ENCODE measurements around the gene TMEM53.

The TMEM53 gene

DNA sequence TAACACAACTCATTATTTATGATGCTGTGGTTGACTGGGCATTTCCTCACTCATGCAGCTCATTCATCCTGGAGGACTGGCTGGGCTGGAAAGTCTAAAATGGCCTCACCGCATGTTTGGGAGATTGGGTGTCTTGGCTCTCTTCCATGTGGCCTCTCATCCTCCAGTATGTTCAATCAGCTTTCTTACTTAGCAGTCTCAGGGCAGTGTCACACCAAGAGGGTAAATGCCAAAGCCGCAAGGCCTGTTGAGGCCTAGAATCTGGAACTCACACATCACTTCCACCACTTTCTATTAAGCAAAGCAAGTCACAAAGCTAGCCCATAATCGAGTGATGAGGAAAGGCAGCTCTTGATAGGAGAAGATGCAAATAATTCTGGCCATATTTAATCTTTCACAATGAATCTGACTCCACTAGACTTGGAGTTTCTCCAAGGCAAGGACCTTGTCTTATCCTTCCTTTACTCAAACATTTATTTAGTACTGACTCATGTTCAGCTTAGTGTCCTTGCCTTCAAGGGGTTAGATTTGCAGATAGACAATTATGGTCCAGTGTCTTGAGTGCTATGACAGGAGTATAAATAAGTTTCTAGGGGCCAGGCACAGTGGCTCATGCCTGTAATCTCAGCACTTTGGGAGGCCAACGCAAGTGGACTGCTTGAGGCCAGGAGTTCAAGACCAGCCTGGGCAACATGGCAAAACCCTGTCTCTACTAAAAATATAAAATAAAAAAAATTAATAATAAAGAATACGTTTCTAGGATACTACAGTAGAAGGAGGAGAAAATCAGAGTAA, 45.1 kb downstream of the TMEM53 start:
- DNase-seq: no peak

DNA sequence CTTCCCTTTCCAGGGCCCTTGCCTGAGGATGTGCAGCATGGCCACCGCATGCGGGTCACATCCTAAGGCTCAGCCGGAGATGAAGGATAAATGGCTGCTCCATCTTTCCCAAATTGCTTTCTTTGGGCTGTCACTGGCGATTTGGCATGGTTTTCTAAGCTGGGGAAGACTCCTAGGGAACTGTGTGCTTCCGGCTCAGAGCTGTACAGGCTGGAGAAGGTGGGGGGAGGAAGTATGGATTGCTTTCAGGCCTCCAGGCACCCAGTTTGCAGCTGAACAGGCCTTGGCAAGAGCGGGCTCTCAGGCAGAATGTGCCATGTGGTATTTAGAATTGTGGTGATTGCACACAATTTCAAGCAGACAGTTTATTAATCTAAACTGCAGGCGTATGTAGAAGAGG, 48.9 kb downstream of the TMEM53 start:
- DNase-seq: no peak

DNA sequence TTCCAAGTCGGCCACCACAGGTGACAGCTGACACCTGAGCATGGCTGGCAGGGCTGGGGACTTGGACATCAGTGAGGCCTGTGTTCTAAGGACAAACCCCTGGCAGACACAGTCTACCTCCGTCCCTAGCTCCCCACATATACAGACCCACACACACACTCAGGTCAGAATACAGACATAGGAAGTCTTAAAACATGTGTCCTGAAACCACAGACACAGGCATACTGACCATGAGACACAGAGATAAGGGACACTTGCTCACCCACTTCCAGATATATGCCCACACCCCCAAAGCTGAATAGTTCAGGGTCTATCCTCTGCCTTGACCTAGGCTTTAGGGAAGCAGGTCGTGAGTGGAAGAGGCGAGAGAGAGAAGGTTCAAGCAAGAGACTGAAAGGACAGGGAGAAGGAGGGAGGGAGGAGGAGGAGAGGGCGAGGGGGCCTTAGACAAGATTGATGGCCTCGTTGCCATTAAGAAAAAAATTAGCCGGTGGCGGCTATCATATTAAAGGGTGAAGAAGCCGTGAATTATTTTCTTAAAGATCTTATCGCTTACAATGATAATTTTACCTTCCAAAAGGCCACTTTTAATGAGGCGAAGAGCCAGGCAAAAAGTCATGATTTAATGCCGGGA, 49.9 kb downstream of the TMEM53 start:
- DNase-seq: no peak

DNA sequence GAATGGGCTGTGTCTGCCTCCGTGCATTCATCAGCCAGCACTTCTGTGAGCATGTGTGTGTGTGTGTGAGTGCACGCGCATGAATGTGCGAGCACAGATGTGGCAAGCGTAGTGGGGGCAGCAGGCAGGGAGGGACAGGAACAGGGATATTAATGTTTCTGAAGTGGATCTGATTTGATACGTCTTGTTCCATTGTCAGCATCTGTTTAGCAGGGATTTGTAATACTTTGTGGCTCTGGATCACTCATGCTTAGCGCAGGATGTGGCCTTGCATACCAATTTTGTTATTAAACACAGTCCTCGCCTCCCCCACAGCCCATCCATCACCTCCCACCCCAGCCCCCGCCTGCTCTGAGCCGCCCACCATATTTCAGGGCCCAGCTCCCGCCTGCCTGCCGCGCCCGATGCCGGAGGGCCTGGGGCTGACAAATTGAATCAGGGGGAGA, 52.4 kb downstream of the TMEM53 start:
- DNase-seq: peak in 1 of 2 experiments; percentile 66

DNA sequence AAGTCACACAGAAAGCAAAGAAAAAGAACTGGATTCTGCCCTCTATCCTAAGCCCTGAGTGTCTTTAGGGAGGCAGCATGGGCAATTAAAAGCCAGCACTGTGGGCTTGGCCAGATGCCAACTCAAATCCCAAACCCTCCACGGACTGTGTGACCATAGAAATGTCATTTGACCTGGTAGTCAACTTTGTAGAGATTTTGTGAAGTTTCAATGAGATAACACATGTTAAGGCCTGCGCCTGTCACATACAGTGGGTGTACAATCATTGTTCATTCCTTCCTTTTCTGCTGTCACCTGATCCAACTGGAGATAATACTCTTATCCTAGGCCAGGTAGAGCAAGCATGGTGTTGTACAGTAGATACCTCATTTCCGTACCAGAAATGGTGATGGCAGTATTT, 54.2 kb downstream of the TMEM53 start:
- peak in 1 of 2 experiments; percentile 12 for DNase-seq

DNA sequence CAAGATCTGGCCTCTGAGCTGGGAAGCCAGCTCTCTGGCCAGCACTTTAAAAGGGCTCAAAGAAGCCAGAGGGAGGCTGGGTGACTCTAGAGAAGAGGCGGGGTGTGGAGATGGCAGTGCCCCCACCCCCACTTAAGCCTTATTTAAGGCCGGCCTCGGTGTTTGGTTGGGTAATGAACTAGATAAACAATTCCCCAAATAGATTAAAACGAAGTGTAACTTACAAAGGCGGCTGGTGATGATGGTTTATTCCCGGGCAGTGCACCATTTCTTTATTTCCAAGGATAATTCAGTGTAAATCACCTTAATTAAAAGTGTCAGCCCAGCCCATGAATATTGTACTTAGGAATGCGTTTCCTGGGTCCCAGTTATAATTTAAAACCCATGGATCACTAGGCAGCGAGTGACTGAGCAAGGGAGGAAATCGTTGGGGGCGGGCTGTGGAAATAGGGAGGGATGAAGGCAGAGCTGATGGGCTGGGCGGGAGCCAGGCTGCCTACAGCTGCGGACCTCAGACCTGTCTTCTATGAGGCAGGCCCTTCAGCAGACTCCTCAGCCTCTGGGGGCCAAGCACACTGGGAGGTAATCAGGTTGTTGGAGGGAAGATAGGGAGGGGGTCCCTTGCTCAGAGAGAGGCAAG, 54.9 kb downstream of the TMEM53 start:
- no peak for DNase-seq

DNA sequence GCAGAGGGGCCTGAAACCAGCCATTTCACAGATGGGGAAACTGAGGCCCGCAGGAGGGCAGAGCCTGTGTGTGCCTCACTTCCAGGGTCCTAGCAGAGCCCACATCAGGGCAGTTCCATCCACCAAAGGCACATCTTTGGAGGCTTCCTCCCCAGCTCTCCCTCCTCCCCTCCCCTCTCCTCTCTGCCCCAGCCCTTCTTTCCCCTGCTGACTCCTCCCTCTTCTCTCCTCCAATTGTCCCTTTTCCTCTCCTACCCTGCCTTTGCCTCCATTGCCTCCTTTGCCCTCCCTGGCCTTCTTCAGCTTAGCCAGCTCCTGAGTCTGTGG, 56.6 kb downstream of the TMEM53 start:
- no peak for DNase-seq

DNA sequence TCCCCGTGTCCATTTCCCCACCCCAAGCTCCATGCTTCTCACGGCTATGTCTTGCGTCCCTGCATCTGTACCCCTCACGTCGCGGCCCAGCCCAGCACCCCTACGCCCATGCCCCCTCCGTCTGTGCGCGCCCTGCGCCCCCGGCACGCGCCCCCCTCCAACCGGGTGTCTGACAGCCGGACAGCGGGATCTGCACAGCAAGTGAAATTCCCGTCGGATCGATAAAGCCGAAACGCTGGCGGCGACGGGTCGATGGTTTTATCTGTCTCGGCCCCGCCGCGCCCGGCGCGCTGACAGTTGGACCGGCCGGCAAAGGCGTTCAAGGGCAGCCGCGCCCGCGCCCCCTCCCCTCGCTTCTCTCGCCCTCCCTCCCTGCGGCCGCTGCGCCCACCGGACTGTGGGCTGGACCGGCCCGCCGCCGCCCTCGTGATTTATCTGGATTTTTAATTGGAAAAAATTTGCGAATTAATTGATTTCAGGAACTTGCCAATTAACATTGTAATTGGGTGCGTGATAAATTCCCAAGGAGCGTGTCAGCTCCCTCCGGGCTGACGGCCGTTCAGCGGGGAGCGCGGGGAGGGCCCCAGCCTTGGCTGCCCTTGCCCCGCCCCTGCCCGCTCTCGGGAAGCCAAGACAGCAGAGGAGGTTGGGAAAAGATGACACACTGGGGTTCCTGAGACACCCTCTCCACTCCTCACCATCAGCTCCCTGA, 57.1 kb downstream of the TMEM53 start:
- no peak for DNase-seq

DNA sequence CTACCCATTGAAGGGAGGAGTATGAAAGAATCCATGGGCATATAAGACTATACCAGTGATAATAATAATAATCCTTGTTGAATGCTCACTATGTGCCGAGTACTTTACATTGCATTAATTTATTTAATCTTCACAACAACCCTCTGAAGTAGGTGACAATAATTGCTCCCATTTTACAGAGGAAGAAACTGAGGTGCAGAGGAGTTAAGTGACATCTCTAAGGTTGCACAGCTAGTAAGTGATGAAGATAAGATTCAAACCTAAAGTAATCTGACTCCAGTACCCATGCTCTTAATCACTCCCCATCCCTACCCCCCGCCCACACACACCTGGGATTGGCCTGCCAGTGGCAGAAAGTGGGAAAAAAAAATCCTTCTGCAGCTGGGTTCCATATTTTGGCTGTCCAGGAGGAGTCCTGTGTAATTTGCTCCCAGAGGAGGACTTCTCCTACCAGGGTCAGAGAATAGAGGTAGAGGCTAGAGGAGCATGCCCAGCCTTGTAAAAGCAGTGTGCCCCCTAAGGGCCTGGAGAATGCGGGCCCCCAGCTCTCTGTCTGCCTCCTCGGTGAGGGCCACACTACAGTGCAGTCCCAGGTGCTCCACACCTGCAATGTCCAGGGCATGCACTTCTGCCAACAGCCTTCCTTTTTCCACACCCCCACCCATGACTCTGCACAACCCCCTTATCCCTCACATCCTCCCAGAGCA, 57.8 kb downstream of the TMEM53 start:
- peak in 1 of 2 experiments; percentile 14 for DNase-seq

DNA sequence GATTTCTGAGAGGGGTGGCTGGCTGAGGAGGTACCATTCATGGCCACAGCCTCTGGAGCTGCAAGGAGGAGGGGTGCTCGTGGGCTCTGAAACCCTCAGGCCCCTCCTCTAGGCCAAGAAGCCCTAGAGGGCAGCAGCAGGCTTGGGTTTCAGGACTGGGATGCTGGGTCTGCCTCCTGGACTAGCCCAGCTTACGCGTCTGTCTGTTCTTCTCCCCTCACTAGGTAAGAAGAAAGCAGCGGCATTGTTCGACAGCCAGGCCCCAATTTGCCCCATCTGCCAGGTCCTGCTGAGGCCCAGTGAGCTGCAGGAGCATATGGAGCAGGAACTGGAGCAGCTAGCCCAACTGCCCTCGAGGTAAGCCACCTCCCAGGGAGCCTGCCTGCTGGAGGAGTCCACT, 60.3 kb downstream of the TMEM53 start:
- DNase-seq: peak; percentile 54 to 73

DNA sequence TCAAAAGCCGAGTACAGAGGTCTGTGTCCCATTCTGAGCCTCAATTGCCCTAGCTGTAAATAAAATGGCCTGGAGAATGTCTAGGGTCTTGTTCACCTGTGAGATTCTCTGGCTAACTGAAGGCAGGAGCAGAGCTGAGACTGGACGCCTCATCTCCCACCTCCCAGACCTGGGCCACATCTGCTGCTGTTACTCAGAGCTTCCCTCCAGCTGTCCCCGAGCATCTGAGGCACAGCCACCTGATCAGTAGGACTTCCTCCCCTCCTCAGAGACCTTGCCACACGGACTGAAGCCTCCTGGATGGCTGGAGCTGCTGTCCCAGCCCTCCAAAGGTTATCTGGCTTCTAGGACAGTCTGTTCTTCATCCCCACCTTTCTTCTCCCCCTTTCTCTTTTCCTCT, 62.4 kb downstream of the TMEM53 start:
- peak in 1 of 2 experiments; percentile 62 for DNase-seq

DNA sequence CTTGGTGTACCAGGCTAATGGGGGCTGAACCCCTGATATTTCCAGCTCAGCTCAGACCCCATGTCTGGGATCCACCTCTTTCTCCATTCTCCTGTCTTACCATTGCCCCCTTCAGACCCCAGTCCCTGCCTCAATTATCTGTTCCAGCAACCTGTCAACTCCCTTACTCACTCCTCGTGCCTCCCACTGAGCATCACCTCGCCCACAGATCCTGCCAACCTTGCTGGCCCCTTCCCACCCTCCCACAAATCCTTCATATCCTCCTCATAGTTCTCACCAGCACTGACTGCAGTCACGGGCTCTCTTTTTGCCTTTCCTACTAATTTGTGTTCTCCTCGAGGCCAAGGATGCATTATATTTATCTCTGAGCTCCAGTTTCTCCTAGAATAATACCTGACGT, 62.9 kb downstream of the TMEM53 start:
- DNase-seq: no peak

DNA sequence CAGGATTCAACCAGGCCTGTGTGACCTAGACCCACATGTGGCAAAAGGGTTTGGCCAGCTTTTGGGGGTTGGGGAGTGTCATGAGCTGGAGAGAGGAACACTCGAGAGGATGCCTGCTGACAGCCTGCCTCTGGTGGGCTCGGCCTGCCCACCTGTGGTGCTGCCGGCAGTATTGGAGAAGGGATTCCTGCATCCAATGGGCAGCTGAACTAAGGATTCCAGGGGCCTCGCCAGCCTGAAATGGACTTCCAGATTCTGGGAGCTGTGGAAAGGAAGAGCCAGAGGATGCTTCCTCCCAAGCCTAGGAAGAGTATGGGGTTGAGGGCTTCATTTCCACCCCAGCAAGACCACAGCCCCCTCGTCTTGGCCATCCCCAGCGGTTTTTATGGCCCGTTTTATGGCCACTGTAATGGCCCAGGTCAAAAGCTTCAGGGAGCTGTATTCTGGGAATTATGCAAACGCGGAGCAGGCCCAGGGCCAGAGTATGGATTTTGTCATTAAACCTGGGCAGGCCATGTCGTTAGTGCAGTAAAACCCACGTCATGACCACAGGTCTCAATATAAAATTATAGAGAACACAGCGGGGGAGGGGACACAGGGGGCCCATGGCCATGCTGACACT, 63.6 kb downstream of the TMEM53 start:
- DNase-seq: no peak

DNA sequence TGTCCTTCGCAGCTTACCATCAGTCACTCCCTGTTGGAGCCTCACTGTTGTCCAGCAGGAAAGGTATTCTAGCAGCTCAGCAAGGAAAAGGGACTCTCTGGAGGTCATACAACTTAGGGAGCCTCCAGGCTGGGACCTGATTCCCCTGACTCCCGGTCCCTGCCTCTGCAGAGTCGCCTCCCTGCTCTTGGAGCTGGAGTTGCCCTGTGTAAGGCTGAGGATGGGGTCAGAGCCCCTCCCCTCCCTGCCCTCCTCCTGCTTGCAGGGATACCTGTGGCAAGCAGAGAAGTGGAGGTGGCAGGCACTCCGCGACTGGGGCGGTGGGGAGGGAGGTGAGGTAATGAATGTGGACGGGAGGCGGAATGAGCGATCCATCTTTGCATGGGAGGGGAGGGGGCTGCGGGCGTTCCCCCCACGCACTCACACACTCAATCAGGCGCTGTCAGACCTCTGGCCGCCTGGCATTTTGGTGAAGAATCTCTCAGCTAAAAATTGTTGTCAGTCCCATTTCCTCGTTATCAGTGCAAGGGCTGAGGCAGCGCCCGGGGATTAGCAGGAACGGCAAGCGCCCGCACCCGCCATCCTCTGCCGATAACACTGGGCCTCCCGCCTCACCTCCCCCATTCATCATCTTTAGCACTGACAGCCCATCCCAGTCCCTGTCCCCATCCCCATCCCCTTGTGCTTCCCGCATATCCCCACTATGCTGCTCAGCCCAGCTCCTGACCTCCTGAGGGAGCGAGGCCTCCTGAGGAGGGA, 64.3 kb downstream of the TMEM53 start:
- DNase-seq: peak in 1 of 2 experiments; percentile 11

DNA sequence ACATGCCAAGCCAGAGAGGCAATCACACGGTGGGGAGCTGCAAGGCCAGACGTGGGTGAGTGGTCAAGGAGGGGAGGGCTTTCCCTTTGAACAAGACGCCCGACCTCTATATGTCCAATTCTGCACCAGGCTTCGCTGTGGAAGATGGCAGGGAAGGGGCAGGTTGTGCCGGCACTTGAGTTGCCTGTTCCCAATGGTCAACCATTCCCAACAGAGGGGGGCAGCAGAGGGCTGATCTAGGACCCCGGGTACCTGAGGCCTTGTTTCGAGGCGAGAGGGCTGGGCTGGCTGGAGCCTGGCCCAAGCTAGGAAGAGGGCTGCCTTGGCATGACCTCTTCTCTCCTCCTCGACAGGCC, 64.9 kb downstream of the TMEM53 start:
- peak in 1 of 2 experiments; percentile 67 for DNase-seq

DNA sequence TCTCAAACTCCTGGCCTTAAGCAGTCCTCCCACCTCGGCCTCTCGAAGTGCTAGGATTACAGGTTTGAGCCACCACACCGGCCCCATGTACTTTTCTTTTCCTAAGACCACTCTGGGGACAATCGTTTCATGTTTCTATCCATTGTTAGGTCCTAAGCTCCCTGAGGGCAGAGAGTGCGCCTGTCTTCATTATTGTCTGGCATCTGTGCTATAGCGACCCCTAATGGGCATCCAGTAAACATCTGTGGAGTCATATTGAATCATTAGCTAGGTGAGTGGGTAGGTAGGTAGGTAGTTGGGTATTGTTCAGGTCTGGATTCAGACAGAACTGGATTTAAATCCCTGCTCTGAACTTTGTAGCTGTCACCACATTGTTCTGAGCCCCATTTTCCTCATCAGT, 66.1 kb downstream of the TMEM53 start:
- DNase-seq: peak in 1 of 2 experiments; percentile 22

DNA sequence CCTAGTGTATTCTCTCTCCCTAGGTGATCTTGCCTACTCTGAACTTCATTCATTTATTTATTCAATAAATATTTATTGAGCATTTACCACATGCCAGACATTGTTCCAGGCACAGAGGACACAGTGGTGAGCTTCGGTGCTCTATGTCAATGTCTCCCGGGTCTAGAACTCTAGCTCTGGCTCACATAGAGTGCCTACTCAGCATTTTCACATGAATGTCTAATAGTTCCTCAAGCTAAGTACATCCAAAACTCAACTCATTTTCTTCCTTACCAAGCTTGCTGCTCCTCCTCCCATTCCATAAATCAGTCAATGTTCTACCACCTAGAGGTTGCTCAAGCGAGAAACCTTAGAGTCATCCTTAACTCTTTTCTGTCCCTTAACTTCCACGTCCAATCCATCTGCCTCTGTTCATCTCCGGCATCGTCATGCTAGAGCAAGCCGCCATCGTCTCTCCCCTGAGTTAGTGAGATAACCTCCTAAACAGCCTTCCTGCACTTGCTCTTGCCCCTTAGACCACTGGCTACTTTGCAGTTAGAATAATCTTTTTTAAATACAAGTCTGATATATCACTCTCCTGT, 67.5 kb downstream of the TMEM53 start:
- no peak for DNase-seq

DNA sequence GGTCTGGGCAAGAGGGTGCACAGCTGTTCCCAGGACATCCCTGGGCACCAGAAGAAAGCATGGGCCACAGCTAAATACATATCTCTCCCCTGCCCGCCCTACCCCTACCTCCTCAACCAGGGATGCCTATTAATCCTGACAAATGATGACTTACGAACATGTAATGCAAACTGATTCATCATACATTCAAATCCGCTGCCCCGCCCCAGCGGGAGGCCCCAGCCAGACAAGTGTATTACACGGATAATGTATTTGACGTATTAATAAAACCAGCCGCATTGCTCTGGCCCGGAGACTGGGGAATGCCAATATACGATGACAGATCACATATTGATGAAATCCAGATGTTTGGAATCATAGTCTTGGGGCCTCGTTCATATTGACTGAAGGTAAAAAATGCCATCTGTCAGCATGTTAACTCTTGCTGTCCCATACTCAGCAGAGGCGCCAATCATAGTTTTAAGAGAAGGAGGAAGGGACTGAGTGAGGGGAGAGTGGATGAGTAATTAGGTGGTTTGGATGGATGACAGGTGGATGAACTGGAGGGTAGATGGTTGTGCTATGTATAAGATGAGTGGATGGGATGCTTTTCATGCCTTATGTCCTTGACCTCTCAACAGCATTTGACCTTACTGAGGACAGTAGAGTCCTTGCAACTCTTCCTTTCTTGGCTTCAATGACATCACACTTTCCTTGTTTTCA, 68.2 kb downstream of the TMEM53 start:
- peak; percentile 12 to 68 for DNase-seq

DNA sequence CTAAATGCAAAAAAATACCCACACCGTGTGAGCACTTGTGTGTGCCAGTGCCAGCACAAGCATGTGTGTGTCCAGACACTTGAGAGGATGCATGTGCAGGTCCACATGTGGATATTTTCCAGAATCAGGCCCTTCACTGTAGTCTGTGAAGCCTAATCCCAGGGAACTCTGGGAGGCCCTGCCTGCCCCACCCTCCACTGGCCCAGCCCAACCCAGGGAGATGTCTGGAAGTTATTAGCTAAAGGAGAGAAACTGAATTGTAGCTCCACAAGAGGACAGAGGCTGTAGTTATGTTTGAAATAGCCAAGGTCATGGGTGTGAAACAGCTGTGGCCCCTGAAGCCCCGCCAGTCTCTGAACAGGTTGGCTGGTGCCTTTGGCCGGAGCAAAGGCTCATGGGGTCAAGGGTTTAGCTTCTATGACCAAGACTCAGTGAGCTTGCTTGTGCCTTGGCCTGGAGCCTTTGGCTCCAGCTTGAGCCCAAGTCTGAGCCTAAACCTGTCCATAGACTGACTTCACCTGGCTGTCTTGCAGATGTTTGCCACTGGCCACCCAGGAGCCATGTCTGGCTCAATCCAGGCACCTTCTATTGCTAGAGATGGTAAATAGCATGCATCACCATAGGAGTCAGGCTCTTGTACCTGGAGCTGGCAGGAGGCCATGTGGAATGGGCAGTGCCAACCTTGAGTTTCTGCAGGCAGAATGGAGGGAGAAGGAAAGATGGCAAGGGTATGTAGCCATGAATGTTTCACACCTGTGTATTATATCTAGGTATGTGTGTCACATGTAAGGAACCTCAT, 69.9 kb downstream of the TMEM53 start:
- DNase-seq: no peak

DNA sequence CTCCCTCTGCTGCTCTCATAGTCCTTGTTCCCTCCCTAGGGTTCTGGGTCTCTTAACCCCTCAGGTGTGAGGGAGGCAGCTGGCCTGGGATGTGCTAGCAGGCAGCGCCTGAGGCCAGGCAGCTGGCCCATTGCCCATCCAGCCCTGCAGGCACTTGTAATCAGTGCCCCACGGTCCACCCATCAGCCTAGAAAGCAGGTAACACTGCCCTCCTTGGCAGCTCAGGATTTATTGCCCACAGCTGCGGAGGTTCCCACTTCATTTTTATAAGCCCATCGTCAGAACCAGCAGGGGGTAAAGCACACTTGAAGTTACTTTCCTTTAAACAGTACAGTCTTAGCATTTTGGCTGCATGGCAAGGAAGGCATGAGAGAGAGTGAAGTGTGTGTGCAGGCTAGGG, 70.6 kb downstream of the TMEM53 start:
- peak; percentile 96 to 98 for DNase-seq
